Measurements from ENCODE around the gene GPER1.

DNA sequence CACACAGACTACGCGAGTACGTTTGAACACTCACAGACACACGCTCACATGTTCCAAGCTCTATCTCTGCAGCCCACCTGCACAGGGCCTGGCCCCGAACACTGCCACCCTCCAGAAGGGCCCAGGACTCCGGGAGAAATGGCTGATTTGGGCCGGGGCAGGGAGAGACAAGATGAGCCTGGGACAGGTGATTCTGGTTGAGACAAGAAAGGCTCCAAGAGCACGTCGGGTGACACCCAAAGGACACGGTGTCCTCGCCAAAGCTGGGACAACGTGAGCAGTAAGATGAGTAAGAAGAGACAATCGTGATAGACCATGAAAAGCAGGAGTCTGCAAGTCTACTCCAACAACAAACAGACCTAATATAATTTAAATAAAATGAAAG, 9.2 kb downstream of the GPER1 start:
- TF ChIP-seq, protein P1, sequence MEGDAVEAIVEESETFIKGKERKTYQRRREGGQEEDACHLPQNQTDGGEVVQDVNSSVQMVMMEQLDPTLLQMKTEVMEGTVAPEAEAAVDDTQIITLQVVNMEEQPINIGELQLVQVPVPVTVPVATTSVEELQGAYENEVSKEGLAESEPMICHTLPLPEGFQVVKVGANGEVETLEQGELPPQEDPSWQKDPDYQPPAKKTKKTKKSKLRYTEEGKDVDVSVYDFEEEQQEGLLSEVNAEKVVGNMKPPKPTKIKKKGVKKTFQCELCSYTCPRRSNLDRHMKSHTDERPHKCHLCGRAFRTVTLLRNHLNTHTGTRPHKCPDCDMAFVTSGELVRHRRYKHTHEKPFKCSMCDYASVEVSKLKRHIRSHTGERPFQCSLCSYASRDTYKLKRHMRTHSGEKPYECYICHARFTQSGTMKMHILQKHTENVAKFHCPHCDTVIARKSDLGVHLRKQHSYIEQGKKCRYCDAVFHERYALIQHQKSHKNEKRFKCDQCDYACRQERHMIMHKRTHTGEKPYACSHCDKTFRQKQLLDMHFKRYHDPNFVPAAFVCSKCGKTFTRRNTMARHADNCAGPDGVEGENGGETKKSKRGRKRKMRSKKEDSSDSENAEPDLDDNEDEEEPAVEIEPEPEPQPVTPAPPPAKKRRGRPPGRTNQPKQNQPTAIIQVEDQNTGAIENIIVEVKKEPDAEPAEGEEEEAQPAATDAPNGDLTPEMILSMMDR (IDR thresholded peaks at IDR 0.05; ENCODE audit: extremely low read depth in 1 of 2, insufficient read depth in 1 of 2, low read depth in 1 of 2, low read length in 2 of 2) = no peak
- no peak for TF ChIP-seq POLR2AphosphoS5 (IDR thresholded peaks at IDR 0.05; ENCODE audit: insufficient read depth, low read depth, low read length)
